Astrocyte of the cerebellum (primary cell): ENCODE data around the gene SEC16A.

ENCODE experiments used
- DNase-seq: peaks from one replicate; pipeline ENCODE4 v3.0.0-alpha.2; 2011; ENCODE audit warnings: low read depth
- H3K4me3 ChIP-seq: 2 replicates; pipeline ENCODE4 v1.5.1; 2011; ENCODE audit warnings: mild to moderate bottlenecking, low read depth, low read length, moderate library complexity
- CTCF ChIP-seq: IDR thresholded peaks from 2 replicates; pipeline ENCODE4 v1.5.1; 2012; ENCODE audit warnings: low read length, low read depth, moderate library complexity, mild to moderate bottlenecking; ENCODE audit errors: missing control alignments
- in situ Hi-C: cut with HindIII; loops from 2 replicates; pipeline ENCODE4 v1.10.0; 2017; ENCODE audit warnings: low sequenced_read_pairs

Gene SEC16A

GRCh38 chr9:136471802-136472487 lies 10.9 kb downstream of the SEC16A start:
- H3K4me3 ChIP-seq = no peak overlapping the region
- no peak for DNase-seq
- in situ Hi-C loops = no loop called here
- TF ChIP-seq CTCF = no peak

GRCh38 chr9:136470792-136471469 lies 11.9 kb downstream of the SEC16A start:
- no peak for TF ChIP-seq CTCF
- in situ Hi-C loops = no loop called here
- H3K4me3 ChIP-seq = no peak overlapping the region
- DNase-seq = no peak

GRCh38 chr9:136470356-136470755 lies 12.5 kb downstream of the SEC16A start:
- H3K4me3 ChIP-seq = no peak overlapping the region
- TF ChIP-seq CTCF = no peak
- in situ Hi-C loops = no loop called here
- DNase-seq = no peak

- DNase-seq = no peak
- no peak for TF ChIP-seq CTCF
- in situ Hi-C loops = no loop called here
- H3K4me3 ChIP-seq = no peak overlapping the region
These were observed 15.1 kb downstream of the SEC16A start for GRCh38 chr9:136467766-136468165.

- in situ Hi-C loops = no loop called here
- H3K4me3 ChIP-seq = no peak overlapping the region
- DNase-seq = no peak
- TF ChIP-seq CTCF = no peak
These were observed 16.7 kb downstream of the SEC16A start for GRCh38 chr9:136466155-136466541.

- no peak overlapping the region for H3K4me3 ChIP-seq
- in situ Hi-C loops = no loop called here
- no peak for DNase-seq
- no peak for TF ChIP-seq CTCF
These were observed 17.2 kb downstream of the SEC16A start for GRCh38 chr9:136465500-136466154.
